SU-DHL-6 (cell line): ENCODE results near the gene COBL.

ENCODE experiments used
- CTCF ChIP-seq: fragments of 200-600 bp; sonication (generic); IDR thresholded peaks from one replicate; pipeline ENCODE4 v1.5.1; 2017; ENCODE audit warnings: antibody characterized with exemption, mild to moderate bottlenecking, low read length, moderate library complexity; ENCODE audit not compliant: insufficient read depth, poor library complexity, severe bottlenecking
- EZH2phosphoT487 ChIP-seq: fragments of 200-600 bp; sonication (generic), shearing (Covaris generic); conservative IDR thresholded peaks from 2 replicates; pipeline ENCODE4 v1.6.1; 2018; ENCODE audit warnings: mild to moderate bottlenecking, antibody characterized with exemption, low read length, moderate library complexity, mixed read lengths

GRCh38 chr7:51077987-51078370 lies 238.6 kb downstream of the COBL start:
- TF ChIP-seq CTCF (no peak), EZH2phosphoT487 (no peak)
